COLO829 (cell line): ENCODE results near the gene GAREM1.
"Not testable (repeated sequence)": the region's sequence is repeated elsewhere in the genome, so short reads cannot be mapped to it uniquely, and the experiment has no call there.

ENCODE experiments used
- DNase-seq: peaks from one replicate; pipeline ENCODE4 v3.0.0; 2012; ENCODE audit warnings: low spot score

Gene GAREM1

DNA sequence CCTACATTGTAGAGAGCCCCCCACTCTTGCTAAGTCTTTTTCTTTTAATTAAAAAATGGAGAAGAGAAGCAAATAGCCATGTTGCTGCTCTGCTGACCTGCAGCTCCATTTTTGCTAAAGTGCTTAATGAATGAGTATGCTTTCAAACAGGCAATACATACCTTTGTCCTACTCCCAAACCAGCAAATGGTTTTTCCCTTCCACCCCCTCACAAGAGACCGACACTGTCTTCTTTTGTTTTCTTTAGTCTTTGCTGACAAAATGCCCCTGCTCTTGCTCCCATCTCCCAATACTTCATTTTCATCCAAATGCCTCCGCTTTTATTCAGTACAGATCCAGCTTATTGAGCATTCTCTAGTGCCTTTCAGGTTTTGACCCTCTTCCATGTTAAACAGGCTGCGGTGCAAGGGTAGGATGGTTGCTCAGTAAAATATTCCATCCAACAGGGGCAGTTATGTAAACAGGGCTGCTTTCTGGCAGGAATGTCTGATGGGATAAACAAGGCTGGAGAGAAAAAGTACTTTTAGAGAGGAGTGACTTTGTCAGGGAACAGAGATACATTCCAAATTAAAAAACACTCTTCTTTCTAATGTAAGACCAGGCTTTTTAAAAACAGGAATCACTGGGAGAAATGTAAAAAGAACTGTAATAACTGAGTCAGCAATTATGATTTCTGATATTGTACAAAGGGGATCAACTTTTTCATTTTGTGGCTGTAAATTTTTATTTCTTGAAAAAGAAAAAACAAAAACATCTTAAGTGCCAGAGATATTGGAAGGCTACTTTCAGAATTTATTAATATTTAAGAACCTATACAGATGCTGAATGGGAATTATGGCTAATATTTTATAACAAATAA, 144.0 kb downstream of the GAREM1 start:
- DNase-seq, result no peak

DNA sequence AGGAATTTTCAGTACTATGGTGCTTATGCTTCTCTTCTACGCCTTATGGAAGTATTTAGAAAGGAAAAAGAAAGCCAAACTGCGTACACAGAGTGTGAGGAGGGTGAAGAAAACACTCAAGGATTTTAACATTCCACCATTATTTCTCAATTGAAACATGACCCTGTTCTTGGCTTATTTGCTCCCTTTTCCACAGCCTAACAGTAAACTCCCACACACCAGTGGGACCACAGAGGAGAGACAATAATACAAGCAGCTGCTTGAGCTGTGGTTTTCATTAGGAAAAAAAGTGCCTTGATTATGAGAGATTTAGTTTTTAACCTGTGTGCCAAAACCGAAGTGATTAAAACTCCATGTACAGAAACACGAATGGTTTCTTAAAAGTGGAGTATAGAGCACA, 146.5 kb downstream of the GAREM1 start:
- no peak for DNase-seq

DNA sequence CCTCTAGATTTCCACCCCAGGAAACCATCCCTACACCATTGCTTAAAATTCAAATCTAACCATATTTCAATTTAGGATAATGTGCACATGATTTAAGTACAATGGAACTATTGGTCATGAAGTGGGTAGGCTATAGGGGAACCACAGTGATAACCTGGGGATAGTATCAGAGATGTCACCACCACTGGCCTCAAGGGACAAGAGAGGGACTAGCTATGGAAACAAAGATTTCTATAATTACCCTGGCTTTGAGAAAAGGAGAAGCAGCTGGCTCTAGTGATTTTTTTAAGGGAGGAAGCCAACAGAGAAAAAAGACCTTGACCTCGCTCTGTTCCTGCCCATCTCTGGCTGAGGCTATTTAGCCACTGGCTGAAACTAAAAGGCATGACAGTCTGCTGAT, 148.9 kb downstream of the GAREM1 start:
- DNase-seq, result no peak

DNA sequence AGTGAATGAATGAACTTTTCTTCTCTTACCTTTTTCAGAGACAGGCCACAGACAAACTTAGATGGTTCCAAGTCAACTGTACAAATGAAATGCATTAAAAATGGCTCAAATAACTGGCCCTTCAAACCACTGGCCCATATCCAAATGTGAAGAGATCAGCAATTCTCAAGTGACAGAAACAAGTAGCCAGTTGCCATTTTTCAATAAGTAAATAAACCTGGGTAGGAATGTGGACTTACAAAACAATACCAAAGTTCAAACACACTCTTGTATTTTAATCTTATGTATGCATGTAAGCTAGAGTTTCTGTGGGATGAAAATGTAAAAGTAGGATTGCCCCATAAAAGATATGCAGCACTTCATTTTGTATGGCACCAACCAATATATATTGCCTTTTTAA, 151.6 kb downstream of the GAREM1 start:
- no peak for DNase-seq

DNA sequence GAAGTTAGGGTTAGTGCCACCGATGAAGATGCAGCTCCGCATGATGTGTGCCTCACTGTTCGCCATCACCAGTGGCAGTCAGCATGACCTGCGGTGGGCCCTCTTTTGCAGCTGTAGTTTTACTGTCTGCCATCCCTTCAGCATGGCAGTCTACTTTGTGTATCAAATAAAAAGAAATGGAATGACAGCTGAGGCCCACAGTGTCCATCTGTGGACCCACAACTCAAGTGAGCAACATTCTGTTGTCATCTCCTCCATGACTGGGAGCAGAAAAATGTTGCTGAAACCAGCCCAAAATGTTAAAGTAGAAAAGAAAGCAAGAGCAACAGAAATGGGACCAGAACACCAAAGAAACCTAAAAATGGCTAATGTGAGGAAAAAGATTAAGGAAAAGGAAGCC, 152.1 kb downstream of the GAREM1 start:
- DNase-seq, result no peak

DNA sequence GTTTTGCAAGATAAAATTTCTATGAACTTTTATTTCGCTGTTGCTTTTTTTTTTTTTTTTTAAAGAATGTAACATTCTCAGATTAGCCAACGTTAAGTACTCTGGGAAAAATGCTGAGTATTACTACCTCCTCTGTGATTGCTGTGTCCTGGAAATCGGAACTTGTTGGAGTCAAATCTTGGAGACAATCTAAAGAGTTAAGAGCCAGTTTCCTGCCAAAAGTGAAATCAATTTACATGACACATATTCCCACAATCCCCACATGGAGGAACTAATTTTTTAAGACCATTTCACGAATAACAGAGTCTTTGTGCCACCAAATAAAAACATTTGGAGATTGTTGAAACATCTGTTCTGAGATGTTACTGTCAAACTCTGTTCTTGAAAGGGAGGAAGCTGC, 153.0 kb downstream of the GAREM1 start:
- no peak for DNase-seq

DNA sequence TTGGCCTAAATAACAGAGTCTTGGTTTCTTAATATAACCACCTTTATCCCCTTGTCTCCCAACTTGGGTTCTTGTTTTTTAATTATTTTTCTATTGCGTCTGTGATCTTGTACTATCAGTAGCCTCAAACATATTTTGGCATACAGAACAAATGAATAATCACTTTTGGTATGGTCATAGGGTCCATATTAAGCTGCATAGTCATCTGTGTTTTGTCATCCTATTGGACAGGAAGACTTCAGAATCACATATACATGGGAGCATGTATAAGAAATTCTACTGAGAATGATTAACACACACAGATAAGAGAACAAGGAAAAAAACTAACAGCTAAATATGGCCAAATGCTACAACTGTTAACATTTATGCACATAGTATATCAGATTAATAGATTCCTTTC, 154.8 kb downstream of the GAREM1 start:
- DNase-seq, result no peak

DNA sequence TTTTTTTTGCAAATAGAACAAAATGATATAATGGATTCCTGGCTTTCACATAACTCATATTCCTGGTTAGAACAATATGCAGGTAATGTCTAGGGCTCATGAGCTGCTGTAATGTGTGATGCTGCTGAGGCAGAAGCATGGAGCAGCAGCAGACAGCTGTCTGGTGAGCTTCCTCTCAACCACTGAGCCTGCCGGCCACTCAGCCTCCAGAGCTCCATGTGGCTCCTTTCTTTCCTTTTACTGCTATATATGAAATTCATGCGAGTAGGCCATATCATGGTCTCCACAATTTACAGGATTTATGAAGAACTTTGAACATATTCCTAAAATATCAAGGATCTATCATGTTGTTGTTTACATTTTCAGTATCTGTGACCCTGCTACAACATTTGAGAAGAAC, 159.9 kb downstream of the GAREM1 start:
- no peak for DNase-seq

DNA sequence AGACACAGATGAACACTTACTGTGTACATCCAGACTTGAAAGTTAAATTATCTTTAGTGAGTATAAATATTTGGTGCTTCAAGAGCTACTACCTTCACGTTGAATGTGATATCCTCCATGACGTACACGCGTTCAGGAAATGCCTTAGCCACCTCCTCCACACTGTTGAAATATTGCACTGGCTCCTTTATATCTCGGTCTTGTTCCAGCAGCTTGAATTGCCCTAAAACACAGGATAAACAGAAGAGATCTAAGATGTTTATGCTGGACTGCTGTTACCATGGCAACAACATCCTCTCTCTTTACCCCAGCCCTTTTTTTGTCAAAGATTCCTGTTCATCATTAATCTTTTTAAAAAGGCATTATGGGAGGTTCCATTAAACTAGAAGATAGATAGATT, 160.6 kb downstream of the GAREM1 start:
- DNase-seq, result no peak

DNA sequence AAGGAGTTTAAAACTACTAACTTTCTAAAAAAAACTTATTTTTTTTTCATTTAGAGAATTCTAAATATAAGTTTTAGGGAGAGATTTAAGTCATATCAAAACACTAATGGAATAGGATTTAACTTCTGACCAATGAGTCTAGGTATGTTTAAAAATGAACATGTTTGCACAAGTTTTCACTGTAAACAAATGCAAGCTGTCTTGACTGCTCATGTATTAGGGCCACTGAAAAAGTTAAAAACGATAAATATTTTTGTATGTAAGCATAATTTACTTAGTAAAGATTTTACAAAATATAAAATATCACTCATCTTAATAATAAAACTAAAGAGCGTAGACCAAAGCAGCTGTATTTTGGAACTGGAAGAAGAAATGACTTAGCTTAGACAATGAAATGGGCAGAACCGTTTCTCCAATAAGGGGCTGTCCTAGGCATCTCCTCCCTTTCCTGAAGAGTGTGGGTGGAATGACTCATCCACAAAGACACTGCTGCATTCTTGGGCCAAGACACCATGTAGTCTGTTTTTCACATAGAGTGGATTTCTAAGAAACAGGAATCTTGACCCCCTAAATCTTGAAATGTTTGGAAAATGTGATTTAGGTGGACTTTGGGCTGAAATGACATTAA, 162.1 kb downstream of the GAREM1 start:
- peak; percentile 88 for DNase-seq

DNA sequence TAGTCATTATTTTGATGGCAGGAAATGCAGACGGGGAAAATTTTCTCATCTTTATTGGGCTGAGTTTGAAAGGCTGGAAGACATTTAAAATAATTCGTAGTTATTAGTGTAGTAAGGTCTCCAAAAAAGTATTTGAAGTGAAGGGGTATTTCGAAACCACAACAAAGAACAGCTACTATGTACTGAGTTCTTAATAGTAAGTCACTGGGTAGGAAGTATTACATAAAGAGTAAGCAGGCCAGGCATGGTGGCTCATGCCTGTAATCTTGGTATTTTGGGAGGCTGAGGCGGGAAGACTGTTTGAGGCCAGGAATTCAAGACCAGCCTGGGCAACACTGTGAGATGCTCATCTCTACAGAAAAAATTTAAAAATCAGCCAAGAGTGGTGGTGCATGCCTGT, 167.3 kb downstream of the GAREM1 start:
- no peak for DNase-seq

DNA sequence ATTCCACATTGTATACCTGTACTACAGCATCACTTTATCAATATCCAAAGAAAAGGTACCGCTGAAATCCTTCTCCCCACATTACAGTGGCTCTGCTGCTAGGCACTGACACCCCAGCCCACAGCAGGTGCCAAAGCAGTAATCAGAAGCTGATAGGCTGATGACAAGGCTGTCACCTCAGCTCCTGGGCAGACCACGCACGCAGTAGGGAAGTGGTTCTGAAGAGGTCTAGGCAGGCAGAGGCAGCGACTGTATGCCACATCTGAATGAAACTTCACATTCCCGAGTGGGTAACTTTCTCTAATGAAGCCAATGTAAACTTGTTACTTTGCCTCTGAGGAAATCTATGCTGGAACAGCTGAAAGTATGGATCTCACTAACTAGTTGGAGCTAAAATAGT, 167.9 kb downstream of the GAREM1 start:
- DNase-seq, result no peak

DNA sequence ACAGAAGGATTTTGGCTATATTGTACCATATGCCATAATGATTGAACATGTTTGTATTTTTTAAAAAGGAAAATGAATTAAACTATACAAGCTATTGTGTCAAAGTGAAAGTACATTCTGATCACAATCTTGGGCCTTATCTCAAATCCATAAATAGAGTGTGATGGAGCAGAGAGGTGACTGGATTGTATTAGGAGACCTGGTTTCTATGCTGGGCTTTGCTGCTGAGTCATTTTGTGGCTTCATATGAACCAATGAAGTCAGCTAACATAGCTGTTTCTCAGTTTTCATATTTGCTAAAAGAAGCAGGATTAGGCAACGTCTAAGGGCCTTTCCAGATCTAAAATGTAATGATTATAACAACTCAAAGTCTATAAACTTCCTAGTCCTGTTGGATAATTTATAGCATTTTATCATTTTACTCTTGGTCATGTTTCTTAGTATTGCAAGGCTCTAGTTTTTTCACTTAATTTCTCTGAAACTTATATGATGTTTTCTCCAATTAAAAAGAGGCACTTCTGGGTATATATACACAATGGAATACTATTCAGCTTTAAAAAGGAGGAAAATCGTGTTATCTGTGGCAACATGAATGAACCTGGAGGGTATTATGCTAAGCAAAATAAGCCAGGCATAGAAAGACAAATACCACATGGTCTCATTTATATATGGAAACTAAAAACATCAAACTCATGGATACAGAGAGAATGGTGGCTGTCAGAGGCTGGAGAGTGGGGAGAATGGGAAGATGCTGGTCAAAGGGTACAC, 168.5 kb downstream of the GAREM1 start:
- DNase-seq, result no peak

DNA sequence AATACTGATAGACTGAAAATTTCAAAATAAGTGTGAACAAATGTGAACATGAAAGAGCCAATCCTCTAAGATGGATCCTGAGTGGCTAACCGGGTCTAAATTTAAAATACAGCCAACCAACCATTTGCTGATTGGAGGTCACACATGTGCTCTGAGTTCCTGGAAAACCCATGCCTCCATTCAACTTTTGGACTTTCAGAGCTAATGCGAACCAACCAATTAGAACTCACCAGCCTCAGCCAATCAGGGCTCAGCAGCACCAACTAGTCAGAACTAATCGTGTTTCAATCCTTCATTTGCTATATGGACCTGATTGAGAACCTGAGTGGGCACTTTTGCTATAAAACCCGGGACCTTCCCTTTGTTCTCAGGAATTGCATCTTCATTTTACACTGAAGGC, 169.3 kb downstream of the GAREM1 start:
- DNase-seq, result no peak

DNA sequence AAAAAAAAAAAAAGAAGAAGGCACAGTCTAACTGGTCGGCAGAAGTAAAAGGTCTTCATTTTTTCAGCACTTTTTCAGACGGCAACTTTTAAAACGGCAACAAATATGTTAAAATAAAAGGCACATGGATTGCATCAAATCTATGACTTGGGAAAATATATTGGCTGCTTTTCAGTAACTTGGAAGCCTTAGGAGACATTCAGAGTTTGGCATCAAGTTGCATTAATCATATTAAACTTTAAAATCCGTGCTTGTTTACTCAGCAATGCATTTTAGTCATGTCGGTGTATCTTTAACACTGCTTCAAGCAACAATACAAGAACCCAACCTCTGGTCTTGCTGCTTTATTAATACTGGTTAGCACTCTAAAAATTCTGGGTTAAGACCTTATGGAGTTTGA, 169.8 kb downstream of the GAREM1 start:
- DNase-seq, result no peak

DNA sequence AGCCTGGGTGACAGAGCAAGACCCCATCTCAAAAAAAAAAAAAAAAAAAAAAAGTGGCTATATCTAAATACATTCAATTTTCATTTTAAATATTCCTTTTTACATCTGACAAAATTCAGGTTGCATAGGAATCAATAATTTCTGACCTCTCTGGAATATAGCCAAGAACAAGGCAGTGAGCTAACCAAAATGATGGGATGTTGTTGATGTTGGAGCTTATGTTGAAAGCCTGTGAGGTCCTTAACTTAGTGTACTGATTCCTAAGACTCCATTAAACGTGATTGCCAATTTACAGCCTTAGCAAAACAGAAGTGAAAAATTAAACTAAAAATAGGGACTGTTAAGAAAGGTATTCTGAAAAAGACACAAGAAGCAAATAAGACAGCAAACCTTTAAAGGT, 171.2 kb downstream of the GAREM1 start:
- DNase-seq, result no peak

DNA sequence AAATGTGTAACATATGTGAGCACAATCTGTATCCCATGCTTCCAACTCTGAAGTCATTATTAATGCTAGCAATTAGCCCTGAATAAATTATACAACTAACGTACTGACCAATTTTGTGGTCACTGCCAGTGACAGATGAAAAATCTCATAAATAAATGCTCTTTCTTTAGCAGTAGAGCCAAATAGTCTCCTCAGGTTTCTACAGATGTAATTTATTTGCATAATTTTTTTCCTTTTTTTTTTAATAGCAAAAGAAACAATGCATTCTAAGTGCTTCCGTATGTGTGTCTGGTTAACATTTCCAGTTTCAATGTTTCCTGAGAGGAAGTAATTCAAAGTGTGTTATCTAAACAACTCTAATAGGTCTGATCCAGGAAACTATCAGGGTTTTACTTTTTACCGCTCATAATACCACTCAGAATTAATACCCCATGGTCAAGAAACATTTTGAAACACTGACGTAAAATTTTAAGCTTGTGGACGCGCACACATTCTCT, 172.5 kb downstream of the GAREM1 start:
- DNase-seq, result no peak

DNA sequence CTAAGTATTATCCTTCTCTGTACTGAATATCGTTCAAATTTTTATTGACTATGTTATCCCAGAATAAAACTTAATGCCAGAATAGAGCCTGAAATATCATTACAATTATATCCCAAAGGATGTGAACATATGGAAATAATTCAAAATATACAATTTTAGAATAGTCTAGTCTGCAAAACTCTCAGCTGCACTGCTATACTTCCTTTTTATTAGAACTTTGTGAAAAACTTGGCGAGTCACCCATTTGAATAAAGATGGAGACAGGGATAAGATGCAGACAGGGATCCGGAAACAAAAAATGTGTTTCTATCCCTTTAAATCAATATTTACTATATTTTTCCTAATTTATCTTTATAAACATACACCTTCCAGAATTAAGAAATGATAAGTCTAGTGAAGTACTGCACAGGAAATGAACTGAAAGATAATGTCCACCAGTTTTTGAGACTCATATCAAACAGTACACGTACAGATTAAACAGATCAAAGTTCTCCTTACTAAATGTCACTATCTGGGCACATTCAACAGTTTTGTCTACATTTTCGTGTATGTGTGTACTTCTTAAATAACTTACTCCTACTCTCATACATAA, 173.0 kb downstream of the GAREM1 start:
- DNase-seq, result no peak

DNA sequence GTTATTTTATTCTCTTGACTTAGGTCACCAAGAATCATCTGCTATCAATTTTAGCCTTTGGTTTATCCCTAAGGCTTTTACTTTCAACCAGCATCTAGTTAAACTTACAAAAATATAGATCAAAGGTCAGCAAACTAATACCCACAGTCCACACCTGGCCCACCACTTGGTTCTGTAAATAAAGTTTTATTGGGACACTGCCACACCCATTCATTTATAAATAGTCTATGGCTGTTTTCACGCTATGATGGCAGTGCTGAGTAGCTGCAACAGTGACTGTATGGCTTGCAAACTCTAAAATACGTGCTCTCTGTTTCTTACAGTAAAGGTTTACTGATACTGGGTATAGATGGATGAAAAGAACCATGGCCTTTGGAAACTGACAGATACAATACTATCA, 173.8 kb downstream of the GAREM1 start:
- DNase-seq, result no peak

DNA sequence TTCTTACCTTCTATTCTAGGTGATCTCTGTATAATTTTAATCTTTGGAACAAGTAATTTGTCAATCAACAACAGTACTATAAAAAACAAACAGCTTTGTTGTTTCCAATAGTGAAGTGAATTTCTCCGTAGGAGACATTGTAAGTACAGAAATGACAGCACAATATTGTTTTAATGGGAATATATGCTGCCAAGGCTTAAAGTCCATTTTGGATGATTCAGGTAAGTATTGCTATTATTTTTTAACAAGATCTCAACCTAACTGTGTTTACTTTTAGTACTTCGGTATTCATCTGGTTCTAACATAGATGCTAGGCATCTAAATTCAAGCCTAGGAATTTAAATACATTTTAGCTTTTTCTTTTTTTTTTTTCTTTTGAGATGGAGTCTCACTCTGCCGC, 175.1 kb downstream of the GAREM1 start:
- DNase-seq, result no peak

DNA sequence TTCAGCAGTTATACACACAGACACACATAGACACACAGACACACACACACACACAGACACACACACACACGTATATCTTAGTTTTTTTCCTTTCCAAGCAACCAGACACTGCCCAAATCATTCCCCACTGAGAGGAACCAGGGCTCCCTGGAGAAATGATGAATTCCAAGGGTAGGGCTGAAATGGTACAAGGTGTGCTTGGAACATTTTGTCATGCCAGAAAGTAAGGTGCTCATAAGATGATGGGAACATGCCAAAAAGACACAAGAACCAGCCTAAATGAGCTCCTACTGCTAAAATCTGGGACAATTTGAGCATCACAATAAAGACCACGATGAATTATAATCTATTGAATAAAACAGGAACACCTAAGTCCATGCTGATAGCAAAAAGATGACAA, 177.6 kb downstream of the GAREM1 start:
- DNase-seq, result no peak

DNA sequence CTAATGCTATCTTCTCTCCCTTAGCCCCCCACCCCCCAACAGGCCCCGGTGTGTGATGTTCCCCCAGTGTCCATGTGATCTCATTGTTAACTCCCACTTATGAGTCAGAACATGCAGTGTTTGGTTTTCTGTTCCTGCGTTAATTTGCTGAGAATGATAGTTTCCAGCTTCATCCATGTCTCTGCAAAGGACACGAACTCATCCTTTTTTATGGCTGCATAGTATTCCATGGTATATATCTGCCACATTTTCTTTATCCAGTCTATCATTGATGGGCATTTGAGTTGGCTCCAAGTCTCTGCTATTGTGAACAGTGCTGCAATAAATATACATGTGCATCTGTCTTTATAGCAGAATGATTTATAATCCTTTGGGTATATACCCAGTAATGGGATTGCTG, 179.1 kb downstream of the GAREM1 start:
- DNase-seq, result not testable (repeated sequence)

DNA sequence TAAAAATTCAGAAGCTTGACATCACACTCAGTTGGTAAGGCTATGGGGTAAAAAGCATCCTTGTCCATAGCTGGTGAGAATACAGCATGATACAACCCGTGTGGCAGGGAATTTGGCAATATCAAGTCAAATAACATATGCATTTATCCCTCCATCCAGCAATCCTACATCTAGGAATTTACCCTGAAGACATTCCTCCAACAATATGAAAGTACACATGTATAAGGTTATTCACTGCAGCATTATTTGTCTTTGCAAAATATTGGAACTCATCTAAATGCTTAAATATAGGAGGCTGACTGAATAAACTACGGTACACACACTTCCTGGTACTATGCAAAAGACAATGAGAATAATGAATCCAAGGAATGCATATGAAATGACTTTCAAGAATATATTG, 179.9 kb downstream of the GAREM1 start:
- DNase-seq, result no peak
